ENCODE measurements around the gene CLTCL1.

- TF ChIP-seq CTCF (IDR thresholded peaks at IDR 0.05; ENCODE audit: insufficient read depth, low read length) (no peak), POLR2AphosphoS5 (IDR thresholded peaks at IDR 0.05; ENCODE audit: low read depth) (no peak), REST (IDR thresholded peaks at IDR 0.05; ENCODE audit: insufficient replicate concordance, low read depth) (no peak)
Observed at GRCh38 chr22:19194766-19195536, 96.6 kb downstream of the CLTCL1 start.
